ENCODE measurements around the gene RNF220.
A peak's percentile ranks its signal among the peaks of the same experiment; 100 is the strongest.
"Not testable (repeated sequence)": the region's sequence is repeated elsewhere in the genome, so short reads cannot be mapped to it uniquely, and the experiment has no call there.

Gene RNF220

DNA sequence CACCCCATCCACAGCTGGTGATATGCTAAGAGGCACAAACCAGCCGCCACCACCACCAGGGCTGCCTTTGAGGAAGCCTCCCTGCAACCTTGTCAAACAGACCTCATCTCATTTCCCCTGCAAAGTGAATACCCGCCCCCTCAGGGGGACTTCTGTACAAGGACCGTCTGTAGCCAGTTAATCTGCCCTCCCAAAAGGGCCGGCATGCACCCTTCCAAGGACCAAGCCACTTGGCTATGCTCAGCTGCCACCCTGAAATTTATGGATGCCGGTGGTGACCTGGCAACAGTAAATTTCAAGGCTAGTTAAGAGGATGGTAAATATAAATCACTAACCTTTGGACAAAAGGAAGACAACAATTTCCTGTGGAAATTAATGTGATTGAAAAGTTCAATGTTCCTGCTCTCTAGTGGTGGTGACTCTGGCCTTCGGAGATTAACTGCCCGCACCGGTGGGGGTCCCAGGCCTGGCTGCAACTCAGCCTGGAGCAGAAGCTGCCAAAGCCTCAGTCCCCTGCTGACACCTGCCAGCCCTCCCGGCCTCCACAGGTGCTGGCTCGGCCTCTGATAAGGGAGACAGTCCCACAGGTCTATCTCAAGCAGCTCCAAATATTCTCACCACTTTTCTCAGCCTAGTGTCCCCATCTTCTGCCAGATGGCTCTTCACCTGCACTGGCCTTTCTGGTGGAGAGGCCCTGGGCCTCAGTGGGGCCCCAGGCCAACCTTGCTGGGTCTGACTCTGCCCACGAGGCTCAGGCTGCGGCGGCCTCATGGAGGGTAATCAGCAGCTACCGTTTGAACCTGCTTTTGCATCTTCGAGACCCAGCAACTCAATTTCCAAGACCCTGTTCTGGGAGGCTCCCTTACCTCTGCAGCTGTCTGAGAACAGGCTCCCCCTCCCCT, 257.0 kb downstream of the RNF220 start:
- no peak for DNase-seq

DNA sequence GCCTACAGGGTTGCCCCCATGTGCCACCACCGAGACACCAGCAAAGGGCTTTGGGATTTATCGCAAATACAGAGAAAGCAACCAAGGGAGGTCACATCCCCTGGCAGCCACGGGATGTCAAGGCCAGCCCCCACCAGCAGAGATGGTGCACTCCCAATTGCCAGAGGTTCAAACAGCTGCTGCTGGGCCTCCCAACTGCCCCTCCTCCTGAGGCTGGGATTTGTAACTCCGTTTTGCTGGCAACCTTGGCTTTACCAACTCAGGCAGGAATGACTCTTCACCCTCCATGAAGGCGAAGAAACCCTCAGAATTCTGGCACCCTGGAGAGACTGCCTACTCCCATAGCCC, 257.6 kb downstream of the RNF220 start:
- DNase-seq, result no peak

DNA sequence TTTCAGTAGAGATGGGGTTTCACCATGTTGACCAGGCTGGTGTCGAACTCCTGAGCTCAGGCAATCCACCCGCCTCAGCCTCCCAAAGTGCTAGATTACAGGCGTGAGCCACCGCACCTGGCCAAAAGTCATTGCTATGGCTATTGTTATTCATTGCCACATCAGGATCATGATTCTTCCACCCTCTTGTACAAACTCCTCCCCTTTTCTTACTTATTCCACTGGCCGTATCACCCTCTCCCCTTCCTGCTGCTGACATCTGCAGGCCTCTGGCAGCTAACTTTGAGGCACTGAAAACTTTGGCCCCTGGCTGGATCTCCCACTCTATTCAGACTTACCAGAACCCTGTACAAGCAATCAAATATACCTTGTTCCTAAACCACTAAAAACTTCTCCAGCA, 258.4 kb downstream of the RNF220 start:
- no peak for DNase-seq

DNA sequence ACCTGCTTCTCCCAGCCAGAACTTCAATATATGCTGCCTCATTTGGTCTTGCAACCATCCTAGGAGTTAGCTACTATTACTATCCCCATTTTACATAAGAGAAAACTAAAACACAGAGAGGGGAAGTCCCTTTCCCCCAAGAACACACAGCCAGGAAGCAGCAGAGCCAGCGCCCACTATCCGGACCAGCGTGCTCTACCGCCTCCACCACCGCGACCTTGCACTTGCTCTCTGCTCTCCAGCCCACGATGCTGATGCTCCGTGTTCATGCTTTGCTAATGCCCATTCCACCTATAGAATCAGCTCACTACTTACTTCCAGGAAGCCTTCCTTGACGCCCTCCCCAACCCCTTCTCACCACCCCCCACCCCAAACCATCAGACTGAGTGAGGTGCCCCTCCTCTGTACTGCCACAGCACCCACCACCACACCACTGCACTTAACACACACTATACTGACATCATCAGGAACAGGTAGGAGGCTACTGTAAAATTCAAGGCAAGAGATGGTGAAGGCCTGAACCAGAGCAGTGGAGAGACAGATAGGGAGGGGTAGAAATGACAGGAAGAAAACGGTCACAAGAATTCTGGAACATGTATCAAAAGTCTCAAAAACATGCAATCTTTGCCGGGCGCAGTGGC, 259.8 kb downstream of the RNF220 start:
- DNase-seq, result no peak

DNA sequence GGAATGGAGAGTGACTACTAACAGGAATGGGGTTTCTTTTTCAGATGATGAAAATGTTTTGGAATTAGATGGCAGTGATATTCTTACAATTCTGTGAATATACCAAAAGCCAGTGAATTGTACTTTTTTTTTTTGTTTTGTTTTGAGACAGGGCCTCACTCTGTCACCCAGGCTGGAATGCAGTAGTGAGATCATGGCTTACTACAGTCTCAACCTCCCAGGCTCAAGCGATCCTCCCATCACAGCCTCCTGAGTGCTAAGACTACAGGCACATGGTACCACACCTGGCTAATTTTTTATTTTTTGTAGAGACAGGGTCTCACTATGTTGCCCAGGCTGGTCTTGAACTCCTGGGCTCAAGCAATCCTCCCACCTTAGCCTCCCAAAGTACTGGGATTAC, 261.7 kb downstream of the RNF220 start:
- not testable (repeated sequence) for DNase-seq

DNA sequence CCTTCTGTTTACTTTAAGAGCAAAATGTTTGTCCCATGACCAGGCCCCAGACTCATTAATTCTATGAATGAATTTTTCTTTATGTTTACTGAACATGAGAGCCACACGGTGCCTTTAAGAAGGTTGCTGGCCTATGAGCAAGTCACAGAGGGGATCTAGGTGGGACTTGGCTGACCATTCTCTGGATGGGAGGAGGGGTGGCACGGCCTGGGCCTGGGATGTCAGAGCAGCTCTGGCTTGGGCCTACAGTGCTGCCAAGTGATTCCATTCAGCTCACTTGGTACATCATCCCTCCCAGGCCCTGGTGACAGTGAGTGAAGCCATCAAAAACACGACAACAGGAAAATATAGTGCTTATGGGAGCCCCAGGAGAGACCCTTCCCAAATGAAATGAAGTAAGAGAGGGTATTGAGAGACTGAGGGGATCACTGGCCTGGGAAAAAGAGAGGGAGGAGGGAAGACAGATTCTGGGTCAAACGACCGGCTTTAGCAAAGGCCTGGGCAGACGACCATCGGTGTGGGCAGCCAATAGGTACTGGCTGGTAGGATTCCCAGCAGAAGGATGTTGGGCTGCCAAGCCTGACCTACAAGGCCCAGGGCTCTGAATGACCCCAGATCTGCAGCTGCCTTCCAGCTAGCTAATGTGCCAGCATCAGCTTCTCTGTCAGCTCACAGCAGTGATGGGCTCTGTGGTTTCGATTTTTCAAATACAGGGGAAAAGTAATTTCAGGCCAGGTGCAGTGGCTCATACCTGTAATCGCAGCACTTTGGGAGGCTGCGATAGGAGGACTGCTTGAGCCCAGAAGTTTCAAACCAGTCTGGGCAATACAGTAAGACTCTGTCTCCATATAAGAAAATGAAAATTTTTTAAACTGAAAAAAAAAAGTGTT, 265.9 kb downstream of the RNF220 start:
- no peak for DNase-seq

DNA sequence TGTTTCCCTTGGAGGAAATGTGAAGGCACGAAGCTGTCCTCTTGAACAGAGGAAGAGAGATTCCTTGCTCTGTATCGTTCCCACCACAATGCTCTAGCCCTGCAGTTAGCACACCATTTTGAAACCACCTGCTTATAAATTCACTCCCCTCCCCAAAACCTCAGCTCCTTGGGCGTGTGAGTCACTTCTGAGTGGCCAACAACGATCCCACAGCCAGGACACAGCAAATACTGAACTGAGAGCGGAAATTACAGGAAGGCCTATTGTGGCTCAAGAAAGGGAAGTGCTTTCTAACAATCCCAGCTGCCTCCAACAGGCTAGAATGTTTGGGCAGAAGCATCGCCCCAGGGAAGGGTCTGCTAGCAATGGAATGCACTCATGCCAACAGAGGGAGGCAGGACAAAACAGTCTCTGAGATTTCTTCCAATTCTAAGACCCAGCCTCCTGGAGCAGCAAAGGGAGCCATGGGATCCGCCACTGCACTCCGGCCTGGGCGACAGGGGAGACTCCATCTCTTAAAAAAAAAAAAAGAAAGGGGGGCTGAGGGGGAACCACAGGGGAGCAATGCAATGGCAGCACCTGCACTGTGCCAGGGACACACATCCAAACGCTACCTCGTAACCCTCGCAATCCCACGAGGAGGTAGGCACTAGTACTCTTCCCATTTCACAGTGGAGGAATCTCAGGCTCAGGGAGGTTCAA, 267.4 kb downstream of the RNF220 start:
- DNase-seq, result no peak

DNA sequence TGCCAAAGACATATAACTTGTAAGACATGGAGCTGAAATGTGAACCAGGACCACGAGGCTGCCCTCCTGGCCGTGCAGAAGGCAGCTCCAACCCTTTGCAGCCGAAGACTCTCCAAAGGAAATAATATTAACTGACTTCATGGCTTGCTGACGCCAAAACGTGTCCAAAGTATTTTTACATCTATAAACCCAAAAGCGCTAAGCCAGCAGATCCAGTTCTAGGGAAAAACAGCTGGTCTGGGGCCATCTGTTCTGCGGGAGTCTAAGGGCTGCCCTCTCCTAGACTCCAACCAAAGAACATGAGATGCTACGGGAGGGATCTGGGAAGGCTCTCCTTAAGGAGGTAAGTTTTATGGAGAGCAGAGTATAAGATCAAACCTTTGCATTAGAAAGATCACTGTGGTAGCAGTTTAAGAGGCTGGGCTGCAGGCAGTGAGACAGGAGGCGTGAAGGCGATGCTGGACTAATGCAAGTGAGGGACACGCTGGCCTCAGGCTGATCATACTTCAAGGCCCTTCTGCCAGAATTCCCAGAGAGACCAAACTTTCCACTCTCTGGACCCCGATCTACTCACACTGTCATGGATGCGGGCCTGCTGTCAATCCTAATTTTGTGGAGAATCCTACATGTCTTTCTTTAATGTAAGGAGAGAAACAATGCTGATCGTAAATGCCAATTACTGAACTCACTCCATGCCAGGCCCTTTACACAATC, 268.1 kb downstream of the RNF220 start:
- DNase-seq, result no peak

DNA sequence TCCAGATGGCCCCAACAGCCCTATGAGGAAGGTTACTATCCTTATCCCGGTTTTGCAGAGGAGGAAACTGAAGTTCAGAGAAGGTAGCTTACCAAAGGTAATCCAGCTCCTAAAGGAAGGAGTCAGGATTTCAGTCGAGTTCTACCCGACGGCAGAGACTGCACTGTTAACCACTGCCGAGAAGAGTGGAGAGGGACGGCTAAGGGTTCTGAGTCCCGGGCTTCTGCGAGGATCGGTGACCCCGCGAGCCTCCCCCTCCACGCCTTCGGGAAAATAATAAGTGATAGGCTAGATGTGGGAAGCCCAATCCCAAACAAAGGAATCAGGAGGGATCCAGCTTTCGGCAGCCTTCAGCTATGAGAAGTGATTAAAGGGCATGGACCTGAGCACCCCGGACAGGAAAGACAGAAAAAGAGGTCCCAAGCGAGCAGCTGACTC, 268.6 kb downstream of the RNF220 start:
- DNase-seq, result no peak

DNA sequence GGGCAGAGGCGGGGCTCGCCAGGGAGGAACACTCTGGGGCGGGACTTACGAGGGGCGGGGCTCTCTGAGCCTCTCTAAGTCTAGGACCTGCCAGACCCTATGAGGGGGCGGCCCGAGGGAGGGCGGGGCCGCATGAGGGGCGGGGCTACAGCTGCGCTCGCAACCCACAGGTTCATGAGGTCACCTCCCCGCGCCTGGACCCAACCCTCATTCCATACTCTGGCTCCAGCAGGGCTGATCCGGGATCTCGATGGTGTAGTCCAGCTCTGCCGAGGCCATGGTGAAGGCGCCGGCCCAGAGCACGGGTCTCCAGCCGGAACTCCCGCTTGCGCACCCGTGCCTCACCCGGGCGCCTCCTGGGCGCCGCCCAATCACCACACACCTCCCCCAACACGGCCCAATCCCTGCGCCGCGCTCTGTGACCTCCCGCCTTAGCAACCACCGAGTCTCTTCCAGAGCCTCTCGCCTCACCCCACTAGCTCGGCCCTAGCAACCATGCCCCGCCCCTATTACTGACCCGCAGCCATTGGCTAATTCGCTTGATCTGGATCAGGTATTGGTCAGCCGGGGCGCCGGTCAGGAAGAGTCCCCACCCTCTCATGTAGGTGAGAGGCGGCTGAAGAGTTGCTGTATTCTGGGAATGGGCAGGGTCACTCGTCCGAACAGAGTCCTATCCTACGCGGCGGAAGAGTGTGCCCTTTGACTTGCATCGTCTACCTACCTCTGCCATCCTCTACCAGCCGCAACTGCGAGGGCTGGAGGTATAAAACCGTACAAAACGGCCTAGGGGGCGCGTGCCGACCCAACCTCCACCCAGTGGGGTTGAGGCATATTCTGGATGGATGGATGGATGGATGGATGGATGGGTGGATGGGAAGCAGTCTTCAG, 269.3 kb downstream of the RNF220 start, which contains the start of the genes ARMH1 and TMEM53:
ARMH1 (plus strand) TSS at position 602 of the 888 bp plus-strand sequence. CDS start 14,984 bp downstream, outside the sequence.
TMEM53 (minus strand) TSS at position 369 of the 888 bp plus-strand sequence; CDS start at position 279, 90 bp downstream.
- DNase-seq, result peak; percentile 100

DNA sequence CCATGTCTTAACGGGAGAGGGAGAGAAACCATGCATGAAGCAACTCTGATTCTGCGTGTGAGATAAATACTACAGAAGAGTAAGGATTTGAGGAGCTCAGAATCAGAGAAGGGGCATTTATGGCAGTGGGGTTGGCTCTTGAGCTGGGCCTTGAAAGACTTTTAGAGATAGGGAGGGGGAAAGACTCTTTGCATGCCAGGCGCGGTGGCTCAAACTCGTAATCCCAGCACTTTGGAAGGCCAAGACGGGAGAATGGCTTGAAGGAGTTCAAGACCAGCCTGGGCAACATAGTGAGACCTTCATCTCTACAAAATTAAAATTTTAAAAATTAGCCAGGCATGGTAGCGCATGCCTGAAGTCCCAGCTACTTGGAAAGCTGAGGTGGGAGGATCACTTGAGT, 270.1 kb downstream of the RNF220 start:
- no peak for DNase-seq

DNA sequence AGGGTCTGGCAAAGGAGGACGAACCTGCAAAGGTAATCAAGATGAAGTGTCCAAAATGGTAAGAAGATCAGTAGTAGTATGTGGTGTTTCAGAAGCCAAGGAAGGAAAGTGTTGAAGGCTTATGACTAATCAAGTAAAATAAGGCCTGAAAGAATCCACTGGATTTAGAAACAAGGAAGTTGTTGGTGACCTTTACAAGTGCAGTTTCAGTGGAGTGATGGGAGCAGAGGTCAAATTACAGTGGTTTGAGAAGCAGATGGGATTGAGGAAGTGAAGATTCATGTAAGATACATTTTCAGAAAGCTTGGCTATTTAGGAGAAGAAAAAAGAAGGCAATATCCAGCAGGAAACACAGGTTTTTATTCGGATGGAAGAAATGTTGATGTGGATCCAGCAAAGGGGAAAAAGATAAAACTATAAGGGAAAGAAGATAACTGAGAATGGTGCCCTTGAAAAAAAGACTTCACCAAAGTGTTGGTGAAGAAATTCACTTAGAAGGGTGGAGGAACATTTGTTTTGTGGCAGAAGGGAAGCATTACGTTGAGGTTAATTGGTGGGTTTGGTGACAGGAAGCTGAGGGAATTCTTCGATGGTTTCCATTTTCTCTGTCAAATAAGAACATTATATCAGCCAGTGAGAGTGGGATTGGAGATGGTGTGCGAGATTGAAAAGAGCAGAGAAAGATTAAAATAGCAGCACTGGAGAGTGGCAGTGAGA, 271.6 kb downstream of the RNF220 start:
- peak; percentile 52 for DNase-seq

DNA sequence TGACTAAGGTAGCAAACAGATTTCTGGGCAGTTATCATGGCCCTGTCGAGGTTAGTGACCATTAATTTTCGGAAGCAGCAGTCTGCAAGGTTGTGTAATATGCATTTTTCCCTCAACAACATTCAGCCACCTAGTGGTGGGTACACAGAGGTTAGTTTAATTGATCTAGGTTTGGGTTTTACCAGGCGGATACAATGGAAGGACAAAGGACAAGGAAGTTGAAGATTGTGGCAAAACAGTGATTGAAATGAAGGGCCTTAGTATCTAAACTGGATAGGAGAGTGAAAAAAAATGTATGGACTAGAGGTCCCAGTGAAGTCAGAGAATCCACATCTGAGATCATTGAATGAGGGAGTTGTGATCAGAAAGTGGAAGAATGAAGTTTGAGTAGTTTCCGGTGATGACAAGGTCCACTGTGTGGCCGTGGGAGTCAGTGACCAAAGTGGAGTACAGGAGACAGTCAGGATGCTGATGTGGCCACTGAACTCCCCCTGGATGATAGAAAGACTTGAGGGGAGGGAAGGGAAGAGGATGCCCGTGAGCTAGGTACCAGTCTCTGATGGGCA, 272.2 kb downstream of the RNF220 start:
- DNase-seq, result peak; percentile 46

DNA sequence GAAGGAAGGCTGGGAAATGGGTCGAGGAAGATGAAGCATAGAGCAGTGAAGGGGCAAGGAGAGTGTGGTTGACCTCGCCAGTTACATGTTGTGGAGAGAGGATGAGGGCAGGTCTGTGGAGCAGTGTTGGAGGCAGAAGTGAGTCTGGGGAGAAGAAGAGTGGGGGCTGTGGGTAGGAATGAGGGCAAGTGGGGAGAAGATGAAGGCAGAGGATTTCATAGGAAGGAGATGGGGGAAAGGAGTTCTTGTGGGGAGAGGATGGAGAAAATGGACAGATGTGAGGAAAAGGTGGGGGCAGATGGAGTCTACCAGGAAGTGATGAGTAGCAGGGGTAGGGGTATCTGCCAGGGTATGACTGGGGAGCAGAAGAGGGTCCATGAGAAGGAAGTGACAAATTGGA, 273.1 kb downstream of the RNF220 start:
- DNase-seq, result no peak

DNA sequence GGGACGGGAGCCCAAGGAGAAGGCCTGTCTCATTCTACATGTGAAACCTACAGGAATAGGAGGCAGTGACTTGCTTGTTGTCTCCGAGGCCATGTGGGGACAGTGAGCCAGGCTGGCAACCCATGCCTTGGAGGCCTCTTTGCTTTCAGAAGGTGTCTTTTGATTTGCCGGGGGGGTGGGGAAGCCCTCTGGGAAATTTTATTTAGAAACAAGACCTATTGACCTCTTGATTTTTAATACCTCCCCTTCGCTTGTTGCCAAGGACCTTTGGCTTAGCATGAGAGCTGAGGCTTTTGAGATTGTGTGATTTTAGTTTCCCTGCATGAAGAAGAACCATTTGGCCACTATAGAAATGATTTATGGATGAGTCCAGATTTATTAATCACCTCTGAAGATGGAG, 273.6 kb downstream of the RNF220 start:
- DNase-seq, result no peak

DNA sequence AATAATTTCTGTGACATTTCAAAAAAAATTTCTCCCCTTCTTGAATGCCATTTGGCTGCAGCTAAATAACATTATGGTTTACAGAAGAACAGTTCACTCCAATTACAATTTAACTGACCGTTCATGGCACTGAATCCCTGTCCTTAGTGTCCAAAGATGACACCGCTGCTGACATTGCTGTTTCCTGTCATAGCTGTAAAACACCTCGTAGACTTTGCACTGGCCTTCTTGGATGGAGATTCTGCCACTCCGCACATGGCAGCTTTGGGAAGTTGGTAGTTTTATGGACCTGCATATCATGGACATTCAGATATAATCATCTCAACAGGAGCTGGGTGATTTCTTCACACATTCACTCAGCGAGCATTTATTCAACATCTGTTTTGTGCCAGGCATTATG, 274.4 kb downstream of the RNF220 start:
- no peak for DNase-seq

DNA sequence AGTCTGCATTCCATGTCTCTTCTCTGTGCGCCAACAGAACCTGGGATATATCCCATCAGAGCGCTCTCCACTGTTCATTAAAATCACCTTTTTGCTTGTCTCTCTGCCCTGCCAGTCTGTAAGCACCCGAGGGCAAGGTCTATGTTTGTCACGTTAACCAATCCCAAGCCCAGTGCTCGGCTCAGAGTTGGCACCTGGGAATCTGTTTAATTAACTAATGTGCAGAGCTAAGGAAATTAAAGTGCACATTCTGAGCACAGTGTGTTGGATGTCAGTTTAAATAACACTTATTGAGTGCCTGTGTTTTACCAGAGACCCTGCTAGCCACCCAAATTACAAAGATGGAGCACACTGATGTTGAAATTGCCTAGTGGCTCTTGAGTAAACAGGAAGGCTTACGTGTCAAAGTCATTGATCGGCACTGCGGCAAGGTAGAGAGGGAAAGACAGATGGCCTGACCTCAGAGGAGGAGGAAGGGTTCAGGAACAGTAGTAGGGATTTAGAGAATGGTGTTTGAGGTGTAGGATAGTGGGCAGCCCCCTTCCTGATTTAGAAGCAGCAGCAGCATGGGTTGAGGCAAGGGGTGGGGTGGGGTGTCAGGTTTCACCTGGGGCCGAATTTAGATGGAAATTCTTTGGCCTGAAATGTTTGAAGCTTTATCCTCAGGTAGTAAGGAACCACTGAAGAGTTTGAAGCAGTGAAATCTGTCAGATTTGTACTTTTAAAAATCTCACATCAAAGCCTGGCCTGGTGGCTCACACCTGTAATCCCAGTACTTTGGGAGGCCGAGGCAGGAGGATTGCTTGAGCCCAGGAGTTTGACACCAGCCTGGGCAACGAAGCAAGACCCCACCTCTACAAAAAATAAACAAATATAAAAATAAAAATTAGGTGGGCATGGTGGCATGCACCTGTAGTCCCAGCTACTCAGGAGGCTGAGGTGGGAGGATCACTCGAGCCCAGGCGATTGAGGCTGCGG, 277.1 kb downstream of the RNF220 start:
- DNase-seq, result peak; percentile 66

DNA sequence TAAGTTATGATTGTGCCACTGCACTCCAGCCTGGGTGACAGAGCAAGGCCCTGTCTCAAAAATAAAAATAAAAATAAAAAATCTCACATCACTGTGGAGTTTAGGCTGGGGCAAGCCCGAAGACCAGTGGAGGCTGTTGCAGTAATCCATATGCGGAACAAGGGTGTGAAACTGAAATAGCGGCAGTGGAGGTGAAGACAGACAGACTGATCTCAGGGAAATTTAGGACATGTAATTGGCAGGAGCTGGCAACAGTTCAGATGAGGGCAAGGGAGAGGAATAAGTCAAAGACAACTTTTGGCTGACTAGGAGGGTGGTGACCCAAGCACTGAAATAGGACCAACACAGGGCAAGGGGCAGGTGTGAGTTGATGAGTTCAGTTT, 277.8 kb downstream of the RNF220 start:
- no peak for DNase-seq

All from DMS153 (cell line).